Hepatocyte (in vitro differentiated cells): Measurements from ENCODE around the gene SPO11. TPM values are rescaled to one million over a fixed set of nuclear protein-coding genes. Genes with fewer than 3 reads are reported as not detected.

Experiments used
- DNase-seq: peaks from one replicate; pipeline ENCODE4 v3.0.0-alpha.2; 2016; ENCODE audit warnings: low spot score
- H2AFZ ChIP-seq: fragments of 200-600 bp; sonication (generic); 2 replicates; pipeline ENCODE4 v1.6.0; 2016; ENCODE audit warnings: antibody characterized with exemption, mild to moderate bottlenecking
- H3K27ac ChIP-seq: fragments of 200-600 bp; sonication (generic); 2 replicates; pipeline ENCODE4 v1.5.1; 2016; ENCODE audit warnings: mild to moderate bottlenecking
- H3K27me3 ChIP-seq: fragments of 200-600 bp; sonication (generic); 2 replicates; pipeline ENCODE4 v1.6.1; 2016
- H3K36me3 ChIP-seq: fragments of 200-600 bp; sonication (generic); replicated peaks from 2 replicates; pipeline ENCODE4 v1.5.1; 2016; ENCODE audit warnings: low read depth; ENCODE audit not compliant: insufficient read depth
- H3K4me1 ChIP-seq: fragments of 200-600 bp; sonication (generic); 2 replicates; pipeline ENCODE4 v1.5.1; 2016; ENCODE audit warnings: mild to moderate bottlenecking, moderate library complexity; ENCODE audit not compliant: insufficient read depth
- H3K4me2 ChIP-seq: fragments of 200-600 bp; sonication (generic); 2 replicates; pipeline ENCODE4 v1.6.0; 2016
- H3K4me3 ChIP-seq: fragments of 200-600 bp; sonication (generic); 2 replicates; pipeline ENCODE4 v1.5.1; 2016; ENCODE audit warnings: mild to moderate bottlenecking
- H3K79me2 ChIP-seq: fragments of 200-600 bp; sonication (generic); 2 replicates; pipeline ENCODE4 v1.6.0; 2017; ENCODE audit warnings: mild to moderate bottlenecking
- H3K9me2 ChIP-seq: fragments of 200-600 bp; sonication (generic); replicated peaks from 2 replicates; pipeline ENCODE4 v1.6.0; 2017; ENCODE audit warnings: mild to moderate bottlenecking; ENCODE audit not compliant: insufficient read depth
- H3K9me3 ChIP-seq: fragments of 200-600 bp; sonication (generic); 2 replicates; pipeline ENCODE4 v1.5.1; 2016; ENCODE audit warnings: low read depth, mild to moderate bottlenecking
- H4K20me1 ChIP-seq: fragments of 200-600 bp; sonication (generic); 2 replicates; pipeline ENCODE4 v1.6.0; 2016; ENCODE audit warnings: mild to moderate bottlenecking; ENCODE audit not compliant: insufficient read depth, poor library complexity, severe bottlenecking
- EZH2 ChIP-seq: fragments of 200-600 bp; sonication (generic); IDR thresholded peaks from 2 replicates; pipeline ENCODE4 v1.6.1; 2016; ENCODE audit warnings: antibody characterized with exemption, mild to moderate bottlenecking, borderline replicate concordance
- EZH2phosphoT487 ChIP-seq: fragments of 200-600 bp; sonication (generic); IDR thresholded peaks from one replicate; pipeline ENCODE4 v1.6.1; 2018; ENCODE audit warnings: antibody characterized with exemption, mild to moderate bottlenecking, low read depth, moderate library complexity; ENCODE audit not compliant: unreplicated experiment, severe bottlenecking
- WGBS: methylation state at CpG from one replicate; pipeline ENCODE4 v1.1.6; 2016; ENCODE audit warnings: low lambda C conversion rate; ENCODE audit errors: missing lambda C conversion rate; 5-methylcytosine and 5-hydroxymethylcytosine counted together
- polyA plus RNA-seq: library from polyadenylated mRNA; unstranded; fragments of >200 nt; fragmentation: Nextera tagmentation; extraction: Ambion mirVana; gene quantifications from 2 replicates; pipeline ENCODE4 v1.2.1, GENCODE V29; 2016
- total RNA-seq: library from RNA; depleted of rRNA; stranded (reverse); fragments of >200 nt; gene quantifications from 2 replicates; pipeline ENCODE4 v1.2.3, GENCODE V29; 2014
- TF ChIP-seq, protein P1 (sequence below): fragments of 200-600 bp; sonication (generic); IDR thresholded peaks from 2 replicates; pipeline ENCODE4 v1.5.1; 2016; ENCODE audit warnings: antibody characterized with exemption, mild to moderate bottlenecking; ENCODE audit not compliant: poor library complexity

Gene SPO11
- total and polyA plus RNA-seq, 2 experiments from 2014 or later: not detected

DNA sequence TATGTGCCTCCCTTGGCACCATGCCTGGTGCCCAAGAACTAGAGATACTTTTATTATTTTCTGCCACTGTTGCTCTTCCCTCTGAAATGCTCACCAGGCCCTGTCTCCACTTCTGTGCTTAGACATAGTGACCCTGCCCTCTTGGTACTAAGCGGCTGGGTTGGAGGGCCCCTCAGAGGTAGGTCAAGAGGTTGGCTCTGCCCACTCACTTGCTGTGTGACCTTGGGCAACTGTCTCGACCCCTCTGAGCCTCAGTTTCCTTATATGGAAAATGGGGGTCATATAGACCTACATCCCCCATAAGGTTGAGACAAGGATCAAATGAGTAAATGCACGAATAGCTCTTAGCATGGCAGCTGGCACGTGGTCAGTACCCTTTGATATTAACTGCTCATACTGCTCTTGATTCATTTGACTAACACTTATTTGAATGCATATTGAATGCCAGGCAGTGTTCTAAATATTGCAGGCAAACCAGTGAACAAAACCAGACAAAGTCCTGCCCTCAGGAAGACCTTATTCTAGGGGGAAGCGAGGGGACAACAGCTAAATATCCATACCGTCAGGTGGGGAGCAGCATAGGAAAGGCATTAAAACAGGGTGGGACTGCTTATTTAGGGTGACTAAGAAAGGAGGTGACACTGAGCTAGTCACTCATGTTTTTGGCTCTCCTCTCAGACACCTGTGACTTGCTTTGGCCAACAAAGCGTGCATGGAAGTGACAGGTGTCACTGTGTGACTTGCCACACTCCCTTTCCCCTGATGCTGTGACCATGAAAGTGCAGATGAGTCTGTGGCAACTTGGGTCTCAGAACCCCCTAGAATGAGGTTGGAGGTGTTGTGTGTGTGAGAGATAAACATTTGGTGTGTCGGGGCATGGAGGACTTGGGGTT, 14.3 kb upstream of the SPO11 start:
- Histone ChIP-seq H3K4me3 (no peak overlapping the region), H3K36me3 (no peaks in the 10 kb centered on the region), H3K79me2 (no peaks in the 10 kb centered on the region)

DNA sequence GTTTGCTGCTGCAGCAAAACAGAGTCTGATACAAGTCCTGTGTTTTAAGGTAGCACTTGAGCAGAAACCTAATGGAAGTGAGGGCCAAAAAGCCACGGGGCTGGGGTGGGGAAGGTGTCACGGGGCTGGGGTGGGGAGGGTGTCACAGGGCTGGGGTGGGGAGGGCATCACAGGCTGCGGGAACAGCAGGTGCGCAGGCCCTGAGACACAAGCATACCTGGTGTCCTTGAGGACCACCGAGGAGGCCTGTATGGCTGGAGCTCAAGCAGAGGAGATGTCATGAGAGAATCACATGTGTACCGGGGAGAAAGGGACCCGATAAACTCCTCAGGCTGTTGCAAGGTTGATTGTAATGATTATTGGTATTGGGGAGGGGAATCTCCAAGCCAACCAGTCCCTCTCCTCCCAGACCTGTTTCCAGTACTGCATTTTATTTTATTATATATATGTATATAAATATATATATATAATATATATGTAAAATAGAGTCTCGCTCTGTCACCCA, 13.6 kb upstream of the SPO11 start:
- Histone ChIP-seq H3K4me3 (no peak overlapping the region), H3K36me3 (no peaks in the 10 kb centered on the region), H3K27me3 (no peaks in the 10 kb centered on the region), H3K79me2 (no peaks in the 10 kb centered on the region), H3K9me3 (no peaks in the 10 kb centered on the region), H3K9me2 (no peaks in the 10 kb centered on the region), H3K4me2 (no peak overlapping the region), H3K4me1 (no peaks in the 10 kb centered on the region), H3K27ac (no peak overlapping the region), H2AFZ (no peak overlapping the region), H4K20me1 (no peaks in the 10 kb centered on the region)
- WGBS: 89% methylated on average over 6 of the region's 8 CpGs
- DNase-seq: no peak
- TF ChIP-seq EZH2phosphoT487 (no peak), EZH2 (no peak)
- TF ChIP-seq, protein P1, sequence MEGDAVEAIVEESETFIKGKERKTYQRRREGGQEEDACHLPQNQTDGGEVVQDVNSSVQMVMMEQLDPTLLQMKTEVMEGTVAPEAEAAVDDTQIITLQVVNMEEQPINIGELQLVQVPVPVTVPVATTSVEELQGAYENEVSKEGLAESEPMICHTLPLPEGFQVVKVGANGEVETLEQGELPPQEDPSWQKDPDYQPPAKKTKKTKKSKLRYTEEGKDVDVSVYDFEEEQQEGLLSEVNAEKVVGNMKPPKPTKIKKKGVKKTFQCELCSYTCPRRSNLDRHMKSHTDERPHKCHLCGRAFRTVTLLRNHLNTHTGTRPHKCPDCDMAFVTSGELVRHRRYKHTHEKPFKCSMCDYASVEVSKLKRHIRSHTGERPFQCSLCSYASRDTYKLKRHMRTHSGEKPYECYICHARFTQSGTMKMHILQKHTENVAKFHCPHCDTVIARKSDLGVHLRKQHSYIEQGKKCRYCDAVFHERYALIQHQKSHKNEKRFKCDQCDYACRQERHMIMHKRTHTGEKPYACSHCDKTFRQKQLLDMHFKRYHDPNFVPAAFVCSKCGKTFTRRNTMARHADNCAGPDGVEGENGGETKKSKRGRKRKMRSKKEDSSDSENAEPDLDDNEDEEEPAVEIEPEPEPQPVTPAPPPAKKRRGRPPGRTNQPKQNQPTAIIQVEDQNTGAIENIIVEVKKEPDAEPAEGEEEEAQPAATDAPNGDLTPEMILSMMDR: no peak

More for the DNA sequence above, 14.3 kb upstream of the SPO11 start:
- no peak overlapping the region for H2AFZ ChIP-seq
- TF ChIP-seq EZH2 (no peak), EZH2phosphoT487 (no peak)
- TF ChIP-seq, protein P1: no peak
- no peaks in the 10 kb centered on the region for H3K9me2 ChIP-seq
- WGBS: 90% methylated on average over 8 of the region's 8 CpGs
- no peak overlapping the region for H3K27ac ChIP-seq
- no peaks in the 10 kb centered on the region for H3K27me3 ChIP-seq
- H3K9me3 ChIP-seq: no peaks in the 10 kb centered on the region
- DNase-seq: no peak
- H3K4me2 ChIP-seq: no peak overlapping the region
- H4K20me1 ChIP-seq: no peaks in the 10 kb centered on the region
- H3K4me1 ChIP-seq: no peaks in the 10 kb centered on the region

DNA sequence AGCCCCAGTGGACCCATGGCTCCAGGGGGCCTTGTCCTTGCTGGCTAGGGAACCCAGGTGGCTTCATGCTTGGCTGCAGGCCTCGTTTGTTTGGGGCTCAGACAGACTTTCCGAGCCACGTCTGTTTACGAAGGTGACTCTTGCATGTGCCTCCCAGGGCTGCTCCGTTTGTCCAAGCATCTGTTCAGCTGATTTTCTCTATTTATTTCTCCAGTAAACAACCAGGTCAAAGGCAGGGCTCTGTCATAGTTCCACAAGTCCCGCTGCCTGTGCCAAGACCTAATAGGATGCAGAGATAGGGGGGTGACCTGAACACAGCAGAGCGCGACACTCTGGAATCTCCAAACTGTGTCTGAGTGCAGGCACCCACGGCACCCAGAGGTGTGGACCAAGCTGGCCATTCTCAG, 12.8 kb upstream of the SPO11 start:
- Histone ChIP-seq H3K27me3 (no peaks in the 10 kb centered on the region), H2AFZ (no peak overlapping the region), H3K4me2 (no peak overlapping the region), H3K4me1 (no peaks in the 10 kb centered on the region), H3K27ac (no peak overlapping the region), H3K36me3 (no peaks in the 10 kb centered on the region), H3K79me2 (no peaks in the 10 kb centered on the region), H3K9me2 (no peaks in the 10 kb centered on the region), H3K9me3 (no peaks in the 10 kb centered on the region), H4K20me1 (no peaks in the 10 kb centered on the region), H3K4me3 (no peak overlapping the region)
- no peak for DNase-seq
- no peak for TF ChIP-seq EZH2phosphoT487
- TF ChIP-seq EZH2: no peak
- TF ChIP-seq, protein P1: no peak
- WGBS: 66% methylated on average over 9 of the region's 9 CpGs
